Measurements from ENCODE around the gene POLR2H.

The POLR2H gene

DNA sequence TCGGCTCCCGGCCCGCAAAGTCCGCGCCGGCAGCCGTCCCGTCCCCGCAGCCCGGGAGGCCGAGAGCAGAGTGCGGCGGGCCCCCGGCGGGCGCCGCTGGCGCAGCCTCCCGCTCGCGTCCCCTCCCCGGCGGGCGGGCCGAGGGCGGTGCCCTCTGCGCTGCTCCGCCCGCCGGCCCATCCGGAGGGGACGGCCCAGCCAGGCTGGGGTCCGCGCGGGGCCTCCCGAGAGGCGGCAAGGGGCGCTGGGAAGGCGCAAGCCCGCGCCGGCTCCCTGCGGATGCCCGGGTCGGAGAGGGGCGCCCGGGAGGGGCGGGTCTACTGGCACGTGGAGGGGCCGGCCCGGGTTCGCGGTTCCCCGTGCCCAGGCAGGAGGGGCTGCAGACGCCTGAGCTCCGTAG, at the start of gene POLR2H, which contains the start of gene CLCN2:
Gene POLR2H (plus strand): TSS at position 179 of the 400 bp plus-strand sequence. CDS start 1,783 bp downstream, outside the sequence.
Gene CLCN2 (minus strand): TSS at position 74 of the 400 bp plus-strand sequence. CDS start 126 bp downstream, outside the sequence.
- peak in 40 of 42 donors; percentile 46 to 85 (median 72) for DNase-seq
- intact Hi-C loops (cut with DNase I), result no loop called here

DNA sequence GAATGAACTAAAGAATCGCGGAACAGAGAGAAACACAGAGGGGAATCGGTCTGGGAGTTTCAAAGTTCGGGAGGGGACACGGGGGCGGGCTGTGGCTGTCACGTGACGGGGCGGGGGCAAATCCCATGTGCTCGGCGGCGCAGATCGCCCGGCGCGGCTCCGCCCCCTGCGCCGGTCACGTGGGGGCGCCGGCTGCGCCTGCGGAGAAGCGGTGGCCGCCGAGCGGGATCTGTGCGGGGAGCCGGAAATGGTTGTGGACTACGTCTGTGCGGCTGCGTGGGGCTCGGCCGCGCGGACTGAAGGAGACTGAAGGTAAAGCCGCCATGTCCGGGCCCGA, 47.2 kb upstream of the POLR2H start, which contains the start of gene EIF4G1:
Gene EIF4G1 (plus strand): TSS at position 244 of the 337 bp plus-strand sequence. CDS start 1,191 bp downstream, outside the sequence.
- DNase-seq, result peak; percentile 83 to 98 (median 94)
- intact Hi-C loops (cut with DNase I), result no loop called here

DNA sequence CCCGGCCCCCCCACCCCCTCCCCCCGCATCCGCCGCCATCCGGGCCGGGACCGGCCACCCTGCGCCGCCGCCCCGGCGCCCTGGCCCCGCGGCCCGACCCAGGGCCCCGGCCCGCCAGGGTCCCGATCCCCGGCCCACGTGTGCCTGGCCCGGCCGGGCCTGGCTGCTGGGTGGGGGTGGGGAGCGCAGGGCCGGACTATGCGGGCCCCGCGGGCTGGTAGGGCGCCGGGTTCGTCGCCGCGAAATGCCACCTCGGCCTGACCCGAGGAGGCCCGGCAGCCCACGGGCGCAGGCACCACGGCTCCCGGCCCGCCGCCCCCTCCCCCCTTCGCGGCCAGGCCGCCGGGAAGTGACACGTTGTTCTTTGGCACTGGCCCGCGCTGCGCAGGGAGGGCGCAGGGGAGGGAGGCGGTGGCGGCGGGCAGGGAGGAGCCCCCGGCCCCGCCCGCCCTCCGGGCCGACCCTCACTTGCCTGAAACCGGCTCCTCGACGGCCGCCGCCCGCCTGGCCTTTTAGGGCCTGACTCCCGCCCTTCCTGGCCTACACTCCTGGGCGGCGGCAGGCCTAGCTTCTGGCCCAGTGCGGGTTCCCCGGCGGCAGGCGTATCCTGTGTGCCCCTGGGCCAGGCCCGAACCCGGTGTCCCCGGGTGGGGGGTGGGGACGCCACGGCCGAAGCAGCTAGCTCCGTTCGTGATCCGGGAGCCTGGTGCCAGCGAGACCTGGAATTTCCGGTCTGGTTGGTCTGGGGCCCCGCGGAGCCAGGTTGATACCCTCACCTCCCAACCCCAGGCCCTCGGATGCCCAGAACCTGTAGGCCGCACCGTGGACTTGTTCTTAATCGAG, 46.6 kb upstream of the POLR2H start:
- peak in 36 of 42 donors; percentile 35 to 85 (median 63) for DNase-seq
- intact Hi-C loops (cut with DNase I), result no loop called here

DNA sequence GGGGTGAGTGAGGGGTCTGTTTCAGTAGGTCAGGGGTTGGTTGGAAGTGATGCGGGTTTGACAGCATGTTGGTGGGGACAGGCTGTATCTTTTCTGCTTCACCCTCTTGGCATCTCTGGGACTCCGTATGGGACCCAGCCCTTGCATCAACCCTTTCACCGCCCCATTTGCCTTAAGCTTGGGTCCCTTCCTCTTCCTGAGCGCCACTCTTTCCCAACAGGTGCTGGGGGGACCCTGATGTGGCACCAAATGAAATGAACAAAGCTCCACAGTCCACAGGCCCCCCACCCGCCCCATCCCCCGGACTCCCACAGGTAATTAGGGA, 46.0 kb upstream of the POLR2H start:
- intact Hi-C loops (cut with DNase I), result no loop called here
- no peak for DNase-seq

DNA sequence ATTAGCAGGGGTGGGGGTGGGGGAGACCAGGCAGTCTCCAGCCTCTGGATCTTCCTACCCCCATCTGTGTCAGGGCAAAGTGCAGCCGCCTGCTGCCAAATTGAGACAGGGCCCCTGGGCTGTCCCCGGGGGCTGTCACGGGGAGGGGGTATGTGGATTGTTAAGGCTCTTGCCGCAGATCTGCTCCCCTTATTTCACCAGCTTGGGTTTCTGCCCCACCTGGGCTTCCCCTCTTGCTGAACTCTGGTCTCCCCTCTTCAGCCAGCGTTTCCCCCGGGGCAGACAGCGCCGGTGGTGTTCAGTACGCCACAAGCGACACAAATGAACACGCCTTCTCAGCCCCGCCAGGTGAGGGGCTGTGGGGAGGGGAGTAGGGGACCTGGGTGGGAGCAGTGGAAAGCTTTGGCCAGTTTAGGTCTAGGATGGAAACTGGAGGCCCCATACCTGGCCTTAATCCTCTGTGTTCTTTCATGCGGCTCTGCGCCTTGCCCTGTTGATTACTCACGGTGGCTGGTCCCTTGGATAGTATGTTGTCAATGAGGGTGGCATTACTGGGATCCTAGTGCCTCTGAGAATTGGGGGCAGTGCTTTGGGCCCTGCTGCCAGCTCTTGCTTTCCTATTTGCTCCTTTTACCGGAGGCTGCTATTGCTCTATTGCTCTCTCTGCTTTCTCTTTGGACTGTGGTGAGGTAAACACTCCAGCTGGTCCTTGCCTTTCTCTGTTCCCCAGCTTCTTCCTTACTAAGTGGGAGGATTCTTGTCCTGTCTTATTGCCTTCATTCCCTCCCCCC, 45.4 kb upstream of the POLR2H start:
- DNase-seq, result no peak
- intact Hi-C loops (cut with DNase I), result no loop called here

DNA sequence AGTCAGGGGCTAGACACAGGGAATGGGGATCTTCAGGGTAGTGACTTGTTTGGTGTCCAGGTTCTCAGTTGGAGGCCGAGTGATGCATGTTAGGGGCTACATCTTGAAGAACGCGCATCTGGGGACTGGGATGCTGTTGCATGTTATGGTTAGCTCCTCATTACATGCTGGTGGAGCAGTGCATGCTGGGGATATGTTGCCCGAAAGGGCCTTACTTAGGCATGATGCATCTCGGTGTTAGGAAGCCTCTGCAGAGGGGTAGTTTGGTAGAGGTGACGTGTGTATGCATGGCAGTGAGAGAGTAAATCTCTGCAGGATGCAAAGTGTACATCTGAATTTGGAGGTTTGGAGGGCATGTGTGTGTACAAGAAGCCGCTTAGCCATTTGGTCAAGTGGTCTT, 44.7 kb upstream of the POLR2H start:
- intact Hi-C loops (cut with DNase I), result no loop called here
- DNase-seq, result no peak

DNA sequence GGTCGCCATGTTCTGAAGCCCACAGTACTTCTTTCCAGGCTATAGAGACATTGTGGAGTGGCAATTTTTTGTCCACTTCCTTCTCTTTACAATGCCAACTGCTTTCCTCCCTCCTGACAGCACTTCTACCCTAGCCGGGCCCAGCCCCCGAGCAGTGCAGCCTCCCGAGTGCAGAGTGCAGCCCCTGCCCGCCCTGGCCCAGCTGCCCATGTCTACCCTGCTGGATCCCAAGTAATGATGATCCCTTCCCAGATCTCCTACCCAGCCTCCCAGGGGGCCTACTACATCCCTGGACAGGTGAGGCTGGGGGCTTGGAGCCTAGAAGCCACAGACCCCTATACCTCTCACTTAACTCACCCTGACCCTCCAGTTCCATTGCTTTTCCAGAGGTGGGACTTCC, 44.3 kb upstream of the POLR2H start:
- intact Hi-C loops (cut with DNase I), result no loop called here
- DNase-seq, result no peak

DNA sequence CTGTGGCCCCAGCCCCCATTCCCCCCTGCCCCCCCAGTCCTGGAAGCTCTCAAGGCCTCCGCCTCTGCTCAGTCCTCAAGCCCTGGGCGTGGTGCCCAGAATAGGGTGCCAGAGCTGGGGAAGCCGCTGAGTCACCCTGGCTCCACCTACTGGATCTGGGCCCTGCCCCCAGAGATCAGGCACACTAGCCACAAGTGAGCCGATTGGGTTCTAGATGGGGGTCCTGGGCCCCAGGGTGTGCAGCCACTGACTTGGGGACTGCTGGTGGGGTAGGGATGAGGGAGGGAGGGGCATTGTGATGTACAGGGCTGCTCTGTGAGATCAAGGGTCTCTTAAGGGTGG, 41.4 kb upstream of the POLR2H start:
- intact Hi-C loops (cut with DNase I), result no loop called here
- peak; percentile 88 to 99 (median 96) for DNase-seq

DNA sequence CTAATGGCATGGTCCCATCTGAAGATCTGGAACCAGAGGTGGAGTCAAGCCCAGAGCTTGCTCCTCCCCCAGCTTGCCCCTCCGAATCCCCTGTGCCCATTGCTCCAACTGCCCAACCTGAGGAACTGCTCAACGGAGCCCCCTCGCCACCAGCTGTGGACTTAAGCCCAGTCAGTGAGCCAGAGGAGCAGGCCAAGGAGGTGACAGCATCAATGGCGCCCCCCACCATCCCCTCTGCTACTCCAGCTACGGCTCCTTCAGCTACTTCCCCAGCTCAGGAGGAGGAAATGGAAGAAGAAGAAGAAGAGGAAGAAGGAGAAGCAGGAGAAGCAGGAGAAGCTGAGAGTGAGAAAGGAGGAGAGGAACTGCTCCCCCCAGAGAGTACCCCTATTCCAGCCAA, 39.8 kb upstream of the POLR2H start:
- intact Hi-C loops (cut with DNase I), result no loop called here
- no peak for DNase-seq

DNA sequence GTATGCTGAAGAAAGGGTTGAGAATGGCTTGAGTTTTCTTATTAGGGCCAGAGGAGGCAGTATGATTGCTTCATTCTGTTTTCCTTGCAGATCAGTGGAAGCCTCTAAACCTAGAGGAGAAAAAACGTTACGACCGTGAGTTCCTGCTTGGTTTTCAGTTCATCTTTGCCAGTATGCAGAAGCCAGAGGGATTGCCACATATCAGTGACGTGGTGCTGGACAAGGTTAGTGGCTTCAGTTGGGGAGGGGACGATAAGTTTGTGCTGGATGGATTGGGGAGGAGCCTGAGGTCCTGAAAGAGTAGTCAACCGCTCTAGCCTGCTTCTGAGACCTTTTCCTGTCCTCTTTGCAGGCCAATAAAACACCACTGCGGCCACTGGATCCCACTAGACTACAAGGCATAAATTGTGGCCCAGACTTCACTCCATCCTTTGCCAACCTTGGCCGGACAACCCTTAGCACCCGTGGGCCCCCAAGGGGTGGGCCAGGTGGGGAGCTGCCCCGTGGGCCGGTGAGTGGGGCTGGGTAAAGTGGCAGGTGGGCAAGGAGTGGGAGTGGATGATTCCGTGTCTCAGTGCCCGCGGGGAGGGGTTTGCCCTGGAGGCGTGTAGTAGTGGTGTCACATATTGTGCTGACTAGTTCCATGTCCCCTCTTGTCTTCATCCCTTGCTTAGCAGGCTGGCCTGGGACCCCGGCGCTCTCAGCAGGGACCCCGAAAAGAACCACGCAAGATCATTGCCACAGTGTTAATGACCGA, 38.6 kb upstream of the POLR2H start:
- no peak for DNase-seq
- intact Hi-C loops (cut with DNase I), result no loop called here

DNA sequence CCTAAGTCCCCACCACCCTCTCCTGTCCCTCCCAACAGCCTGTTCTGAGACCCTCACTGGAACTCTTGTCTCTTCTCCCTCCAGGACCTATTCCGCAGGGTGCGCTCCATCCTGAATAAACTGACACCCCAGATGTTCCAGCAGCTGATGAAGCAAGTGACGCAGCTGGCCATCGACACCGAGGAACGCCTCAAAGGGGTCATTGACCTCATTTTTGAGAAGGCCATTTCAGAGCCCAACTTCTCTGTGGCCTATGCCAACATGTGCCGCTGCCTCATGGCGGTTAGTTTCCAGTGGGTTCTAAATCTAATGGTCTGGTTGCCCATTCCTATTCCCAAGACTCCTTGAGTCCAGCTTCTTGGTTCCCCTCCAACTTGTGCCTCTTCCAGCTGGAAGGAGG, 37.8 kb upstream of the POLR2H start:
- intact Hi-C loops (cut with DNase I), result no loop called here
- DNase-seq, result no peak

DNA sequence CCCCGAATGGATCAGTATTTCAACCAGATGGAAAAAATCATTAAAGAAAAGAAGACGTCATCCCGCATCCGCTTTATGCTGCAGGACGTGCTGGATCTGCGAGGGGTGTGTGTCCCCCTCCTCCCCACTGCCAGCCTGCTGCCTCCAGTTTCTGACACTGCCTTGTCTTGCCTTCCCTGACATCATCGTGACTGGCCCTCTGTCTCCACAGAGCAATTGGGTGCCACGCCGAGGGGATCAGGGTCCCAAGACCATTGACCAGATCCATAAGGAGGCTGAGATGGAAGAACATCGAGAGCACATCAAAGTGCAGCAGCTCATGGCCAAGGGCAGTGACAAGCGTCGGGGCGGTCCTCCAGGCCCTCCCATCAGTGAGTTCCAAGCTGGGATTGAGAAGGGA, 36.2 kb upstream of the POLR2H start:
- intact Hi-C loops (cut with DNase I), result no loop called here
- no peak for DNase-seq

DNA sequence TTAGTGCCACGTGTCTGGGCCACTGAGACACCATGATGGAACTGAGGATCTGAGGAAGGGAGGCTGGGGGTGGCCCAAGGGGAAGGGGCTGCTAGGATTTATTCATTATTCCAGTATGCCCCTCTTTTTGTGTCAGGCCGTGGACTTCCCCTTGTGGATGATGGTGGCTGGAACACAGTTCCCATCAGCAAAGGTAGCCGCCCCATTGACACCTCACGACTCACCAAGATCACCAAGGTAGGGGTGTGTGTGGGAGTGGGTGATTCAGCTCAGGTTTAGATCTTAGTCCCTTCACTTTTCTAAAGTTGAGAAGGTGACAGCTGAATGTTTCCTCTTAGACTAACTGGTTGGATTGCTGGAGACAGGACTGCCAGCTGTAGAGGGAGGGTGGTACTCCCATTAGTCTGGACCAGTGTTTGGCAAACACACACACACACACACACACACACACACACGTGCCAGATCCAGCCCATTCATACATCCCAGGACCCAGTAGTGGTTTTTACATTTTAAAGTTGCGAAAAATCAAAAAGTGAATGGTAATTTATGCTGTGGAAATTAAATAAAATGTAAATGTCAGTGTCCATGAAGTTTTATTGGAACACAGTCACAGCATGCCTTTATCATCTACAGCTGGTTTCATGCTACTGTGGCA, 35.7 kb upstream of the POLR2H start:
- DNase-seq, result peak in 3 of 42 donors; percentile 33 to 63 (median 44)
- intact Hi-C loops (cut with DNase I), result no loop called here

DNA sequence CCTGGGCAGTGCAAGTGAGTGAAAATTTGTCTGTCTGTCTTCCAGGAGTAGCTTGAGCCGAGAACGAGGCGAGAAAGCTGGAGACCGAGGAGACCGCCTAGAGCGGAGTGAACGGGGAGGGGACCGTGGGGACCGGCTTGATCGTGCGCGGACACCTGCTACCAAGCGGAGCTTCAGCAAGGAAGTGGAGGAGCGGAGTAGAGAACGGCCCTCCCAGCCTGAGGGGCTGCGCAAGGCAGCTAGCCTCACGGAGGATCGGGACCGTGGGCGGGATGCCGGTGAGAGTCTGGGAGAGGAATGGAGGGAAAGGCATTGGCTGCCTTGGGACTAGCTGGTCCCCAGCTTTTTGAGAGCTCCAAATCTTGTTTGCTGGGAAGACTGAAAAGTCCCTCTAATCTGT, 34.3 kb upstream of the POLR2H start:
- intact Hi-C loops (cut with DNase I), result no loop called here
- no peak for DNase-seq

DNA sequence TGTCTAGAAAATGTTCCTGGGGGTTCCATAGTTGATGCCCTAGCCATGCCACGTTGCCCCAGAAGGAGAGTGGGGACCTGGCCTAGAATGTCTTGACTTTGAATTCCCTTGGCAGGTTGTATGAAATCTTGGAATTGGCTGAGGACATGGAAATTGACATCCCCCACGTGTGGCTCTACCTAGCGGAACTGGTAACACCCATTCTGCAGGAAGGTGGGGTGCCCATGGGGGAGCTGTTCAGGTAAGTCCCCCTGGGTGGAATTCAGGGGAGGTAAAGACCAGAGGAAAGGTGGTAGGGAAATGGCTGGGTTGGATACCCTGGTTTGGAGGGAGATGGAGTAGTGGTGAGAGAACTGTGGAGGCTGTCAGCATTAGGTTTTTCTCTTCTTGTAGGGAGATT, 33.0 kb upstream of the POLR2H start:
- intact Hi-C loops (cut with DNase I), result no loop called here

DNA sequence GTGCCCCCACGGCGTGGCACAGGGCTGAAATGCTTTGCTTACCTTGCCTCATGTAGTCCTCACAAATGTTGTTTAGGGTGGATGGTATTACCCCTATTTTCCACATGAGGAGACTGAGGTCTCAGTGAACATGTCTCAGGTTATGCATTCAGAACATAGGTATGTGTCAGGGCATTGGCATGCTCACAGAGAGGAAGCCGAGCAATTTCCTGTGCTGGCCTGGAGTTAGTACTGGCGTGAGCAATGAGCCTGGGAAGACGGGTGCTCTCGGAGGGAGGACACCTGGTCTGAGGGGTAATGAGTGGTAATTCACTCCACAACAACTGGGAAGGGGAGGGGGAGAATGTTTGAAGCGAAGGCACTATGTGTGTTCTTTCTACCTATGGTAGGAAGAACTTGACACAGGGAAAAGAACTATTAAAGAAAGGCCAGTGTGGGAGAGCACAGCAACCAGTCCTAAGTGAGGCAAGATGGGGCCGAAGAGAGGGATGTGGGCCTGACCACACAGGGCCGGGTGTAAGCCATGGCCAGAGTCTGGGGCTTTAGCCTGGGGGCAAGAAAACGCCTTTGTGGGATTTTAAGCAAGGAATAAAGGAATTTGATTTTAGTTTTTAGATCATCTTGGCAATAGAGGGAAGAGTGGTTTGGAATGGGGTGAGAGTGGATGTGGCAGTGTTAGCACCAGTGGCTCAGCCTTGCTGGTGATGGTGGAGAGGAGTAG, 29.0 kb upstream of the POLR2H start:
- no peak for DNase-seq
- intact Hi-C loops (cut with DNase I), result no loop called here

More for the DNA sequence above, 33.0 kb upstream of the POLR2H start:
- DNase-seq, result no peak

DNA sequence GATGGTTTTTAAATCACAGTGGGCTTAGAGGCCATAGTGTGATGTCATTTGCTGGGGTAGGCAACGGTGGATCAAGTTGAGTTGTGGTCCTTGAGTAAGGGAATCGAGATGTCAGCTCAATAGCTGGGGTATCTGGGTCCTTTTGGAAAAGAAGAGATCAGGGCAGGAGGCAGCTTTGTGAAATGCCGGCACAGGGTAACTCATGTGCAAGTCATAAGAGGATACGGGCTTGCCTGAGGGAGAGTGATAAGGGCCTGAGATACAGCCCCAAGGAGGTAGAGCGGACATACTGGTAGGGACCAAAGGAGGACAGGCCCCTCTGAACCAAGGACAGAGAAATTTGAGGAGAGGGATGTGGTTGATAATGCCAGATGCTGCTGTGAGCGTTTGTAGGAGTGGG, 28.3 kb upstream of the POLR2H start:
- no peak for DNase-seq
- intact Hi-C loops (cut with DNase I), result no loop called here

DNA sequence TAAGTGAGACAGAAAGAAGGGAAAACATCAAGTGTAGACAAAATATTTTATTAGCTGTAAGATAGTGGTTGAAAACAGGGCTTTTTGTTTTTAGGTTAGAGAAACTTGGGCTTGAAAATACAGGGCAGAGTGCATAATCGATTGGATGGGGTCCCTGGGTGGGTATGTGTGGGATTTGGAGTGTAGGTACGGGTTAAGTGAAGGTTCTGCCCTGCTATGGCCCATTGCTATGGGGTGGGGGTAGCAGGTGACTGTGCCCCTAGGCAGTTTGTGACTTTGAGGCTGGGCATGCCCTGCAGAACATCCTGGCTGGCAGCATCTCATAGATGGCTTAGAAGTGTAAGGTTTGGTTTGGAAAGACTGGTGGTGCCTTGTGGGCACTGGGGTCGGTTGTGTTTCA, 27.8 kb upstream of the POLR2H start:
- no peak for DNase-seq
- intact Hi-C loops (cut with DNase I), result no loop called here

Data from head of caudate nucleus (tissue), 42 donors.